NB4 (cell line): ENCODE results near the gene MBD6.

Source experiments
- DNase-seq: peaks from one replicate; pipeline ENCODE4 v3.0.0; 2010; ENCODE audit warnings: low read depth
- H3K4me3 ChIP-seq: one replicate; pipeline ENCODE4 v1.5.1; 2011; ENCODE audit warnings: mild to moderate bottlenecking, low read depth, low read length, moderate library complexity
- MYC ChIP-seq: IDR thresholded peaks from 2 replicates; pipeline ENCODE4 v1.6.1; 2011; ENCODE audit warnings: low read depth, low read length
- POLR2A ChIP-seq: IDR thresholded peaks from 2 replicates; pipeline ENCODE4 v1.6.1; 2011; ENCODE audit warnings: mild to moderate bottlenecking; ENCODE audit not compliant: insufficient read length; ENCODE audit errors: extremely low read depth
- TF ChIP-seq, protein P1 (sequence below): IDR thresholded peaks from one replicate; pipeline ENCODE4 v1.5.1; 2012; ENCODE audit warnings: low read depth, low read length
- TF ChIP-seq, protein P2 (sequence below): IDR thresholded peaks from 2 replicates; pipeline ENCODE4 v1.6.1; 2011; ENCODE audit warnings: low read depth, low read length

Gene MBD6

DNA sequence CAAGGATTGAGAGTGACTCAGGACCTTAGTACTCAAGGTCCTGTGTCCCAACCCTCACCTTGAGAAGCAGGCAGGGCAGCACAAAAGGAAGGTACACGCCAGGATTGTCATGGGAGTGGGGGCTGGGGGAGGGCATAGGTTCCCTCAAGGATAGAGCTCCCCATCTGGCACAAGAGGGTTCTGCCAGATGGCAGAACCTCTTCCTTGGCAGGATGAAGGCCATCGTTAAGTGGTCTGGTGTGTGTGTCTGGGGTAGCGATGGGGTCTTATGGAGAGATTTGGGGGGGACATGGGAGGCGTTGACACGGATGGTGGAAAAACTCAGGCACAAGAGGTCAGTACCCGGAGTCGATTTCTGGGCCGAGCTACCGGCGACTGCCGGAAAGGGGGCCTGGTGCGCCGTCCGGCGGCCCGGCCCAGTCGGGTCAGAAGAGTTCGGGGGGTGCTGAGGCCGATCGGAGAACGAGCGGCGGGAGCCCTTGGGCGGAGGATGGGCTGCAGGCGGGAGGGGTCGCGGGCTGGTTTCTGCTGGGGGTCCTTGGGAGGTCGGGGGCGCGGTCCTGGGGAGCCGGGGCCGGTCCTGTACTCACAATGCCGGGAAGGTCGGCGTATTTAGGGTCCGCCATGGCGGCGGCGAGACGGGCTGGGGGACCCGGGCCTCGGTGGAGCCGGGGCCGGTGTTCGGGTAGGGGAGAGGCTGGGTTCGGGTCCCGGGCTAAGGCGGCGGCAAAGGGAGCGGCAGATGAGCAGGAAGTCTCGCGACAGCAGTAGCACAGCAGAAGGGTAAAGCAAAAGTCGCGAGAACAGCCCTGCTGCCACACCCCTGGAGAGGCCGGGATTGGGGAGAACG is 24.0 kb downstream of the MBD6 start, which contains the start of gene DCTN2:
Gene DCTN2 (minus strand): TSS at position 755 of the 850 bp plus-strand sequence. CDS start 129 bp downstream, at position 626.
- DNase-seq, result peak; percentile 99
- peak within 1 kb of the TSS; percentile 83 for H3K4me3 ChIP-seq
- TF ChIP-seq, protein P1, sequence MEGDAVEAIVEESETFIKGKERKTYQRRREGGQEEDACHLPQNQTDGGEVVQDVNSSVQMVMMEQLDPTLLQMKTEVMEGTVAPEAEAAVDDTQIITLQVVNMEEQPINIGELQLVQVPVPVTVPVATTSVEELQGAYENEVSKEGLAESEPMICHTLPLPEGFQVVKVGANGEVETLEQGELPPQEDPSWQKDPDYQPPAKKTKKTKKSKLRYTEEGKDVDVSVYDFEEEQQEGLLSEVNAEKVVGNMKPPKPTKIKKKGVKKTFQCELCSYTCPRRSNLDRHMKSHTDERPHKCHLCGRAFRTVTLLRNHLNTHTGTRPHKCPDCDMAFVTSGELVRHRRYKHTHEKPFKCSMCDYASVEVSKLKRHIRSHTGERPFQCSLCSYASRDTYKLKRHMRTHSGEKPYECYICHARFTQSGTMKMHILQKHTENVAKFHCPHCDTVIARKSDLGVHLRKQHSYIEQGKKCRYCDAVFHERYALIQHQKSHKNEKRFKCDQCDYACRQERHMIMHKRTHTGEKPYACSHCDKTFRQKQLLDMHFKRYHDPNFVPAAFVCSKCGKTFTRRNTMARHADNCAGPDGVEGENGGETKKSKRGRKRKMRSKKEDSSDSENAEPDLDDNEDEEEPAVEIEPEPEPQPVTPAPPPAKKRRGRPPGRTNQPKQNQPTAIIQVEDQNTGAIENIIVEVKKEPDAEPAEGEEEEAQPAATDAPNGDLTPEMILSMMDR, result no peak
- TF ChIP-seq, protein P2, sequence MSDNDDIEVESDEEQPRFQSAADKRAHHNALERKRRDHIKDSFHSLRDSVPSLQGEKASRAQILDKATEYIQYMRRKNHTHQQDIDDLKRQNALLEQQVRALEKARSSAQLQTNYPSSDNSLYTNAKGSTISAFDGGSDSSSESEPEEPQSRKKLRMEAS, result no peak
- TF ChIP-seq POLR2A (no peak), MYC (no peak)

DNA sequence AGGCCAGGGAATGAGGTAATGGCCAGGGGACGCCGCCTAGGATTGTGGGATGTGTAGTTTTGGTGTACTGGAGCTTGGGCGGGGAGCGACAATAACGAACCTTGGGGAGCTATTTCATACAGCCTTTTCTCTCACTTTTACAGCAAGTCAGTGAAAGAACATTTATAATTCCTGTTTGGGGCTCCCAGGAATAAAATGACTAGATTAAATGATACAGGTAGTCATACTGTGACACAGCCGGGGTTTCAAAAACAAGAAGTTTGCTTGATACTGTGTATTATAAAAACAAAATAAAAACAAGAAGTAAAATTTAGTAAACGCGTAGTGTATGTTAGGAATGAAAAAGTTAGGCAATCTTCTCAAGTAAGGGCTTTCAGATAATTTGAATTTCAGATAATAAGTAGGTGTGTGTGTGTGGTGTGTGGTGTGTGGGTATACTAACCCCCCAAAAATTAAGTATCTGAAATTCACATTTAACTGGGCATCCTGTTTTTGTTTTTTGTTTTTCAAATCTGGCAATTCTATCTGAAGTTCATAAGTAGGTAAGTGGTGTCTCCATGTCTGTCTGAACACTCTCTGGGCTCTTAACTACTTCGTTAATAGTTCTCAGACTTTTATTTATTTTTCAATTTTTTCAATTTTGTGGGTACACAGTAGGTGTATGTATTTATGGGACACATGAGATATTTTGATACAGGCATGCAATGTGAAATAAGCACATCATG is 24.8 kb downstream of the MBD6 start:
- TF ChIP-seq, protein P2, result no peak
- TF ChIP-seq, protein P1, result no peak
- no peak for TF ChIP-seq MYC
- TF ChIP-seq POLR2A, result no peak
- peak overlapping the region; percentile 83 for H3K4me3 ChIP-seq
- DNase-seq, result no peak

DNA sequence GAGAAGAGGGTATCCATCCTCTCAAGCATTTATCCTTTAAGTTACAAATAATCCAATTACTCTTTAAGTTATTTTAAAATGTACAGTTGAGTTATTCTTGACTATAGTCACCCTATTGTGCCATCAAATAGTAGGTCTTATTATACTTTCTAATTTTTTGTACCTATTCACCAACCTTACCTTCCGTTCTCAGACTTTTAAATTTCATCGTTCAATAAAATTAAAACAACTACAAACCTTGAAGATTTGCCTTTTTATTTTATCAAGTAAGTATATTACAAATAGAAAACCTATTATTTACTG is 25.3 kb downstream of the MBD6 start:
- TF ChIP-seq, protein P2, result no peak
- TF ChIP-seq POLR2A, result no peak
- TF ChIP-seq, protein P1, result no peak
- no peak for TF ChIP-seq MYC
- no peak for DNase-seq
- no peak overlapping the region for H3K4me3 ChIP-seq

DNA sequence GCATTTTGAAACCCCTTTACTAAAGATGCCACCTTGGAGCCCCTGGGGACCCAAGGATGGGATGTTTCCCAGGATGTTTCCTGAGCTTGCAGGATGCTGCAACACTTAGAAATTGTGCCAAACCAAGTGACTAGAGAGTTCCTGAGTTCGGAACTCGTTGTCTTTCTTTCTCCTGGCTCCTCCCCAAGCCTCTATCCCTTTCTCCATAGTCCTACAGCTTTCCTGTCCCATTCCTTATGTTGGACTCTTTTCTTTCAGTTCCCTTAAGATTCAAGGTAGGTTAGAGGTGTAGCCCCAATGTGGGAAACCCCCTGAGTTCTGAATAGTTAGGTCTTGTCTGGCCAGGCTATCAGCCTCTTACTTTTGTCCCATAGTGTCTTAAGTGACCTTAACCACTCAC is 25.9 kb downstream of the MBD6 start:
- H3K4me3 ChIP-seq, result no peak overlapping the region
- TF ChIP-seq POLR2A, result no peak
- no peak for DNase-seq

DNA sequence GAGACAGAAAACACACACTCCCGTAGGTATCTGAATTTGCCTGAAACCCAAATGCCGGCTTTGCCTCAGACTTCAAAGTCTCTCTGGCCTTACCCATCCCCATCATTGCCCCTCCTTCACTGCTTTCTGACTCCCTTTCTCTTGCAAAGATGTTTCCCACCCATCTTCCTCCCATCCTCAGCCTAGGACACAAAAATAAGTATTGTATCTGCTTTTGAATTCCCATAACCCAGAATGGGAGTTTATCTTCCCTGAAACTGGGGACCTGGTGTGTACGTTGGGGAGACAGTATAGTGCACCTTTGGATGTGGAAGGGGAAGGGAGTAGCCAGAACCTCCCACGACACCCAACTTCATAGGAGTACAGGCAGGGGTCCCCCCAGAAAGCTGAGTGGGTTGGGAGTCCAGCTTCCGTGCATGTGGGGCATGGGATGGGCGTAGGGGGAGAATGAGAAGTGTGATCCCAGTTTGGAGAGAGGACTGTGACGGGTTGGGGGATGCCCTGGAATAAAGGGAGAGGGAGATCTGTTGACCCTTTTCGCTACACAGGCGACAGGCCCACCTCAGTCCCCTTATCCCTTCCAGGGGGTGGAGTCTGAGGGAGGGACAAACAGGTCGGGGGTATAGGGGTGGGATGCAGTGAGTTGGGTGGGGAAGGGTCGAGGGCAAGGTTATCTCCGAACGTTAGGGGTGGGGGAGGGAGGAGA is 26.7 kb downstream of the MBD6 start:
- no peak overlapping the region for H3K4me3 ChIP-seq
- TF ChIP-seq, protein P1, result no peak
- TF ChIP-seq POLR2A, result no peak
- TF ChIP-seq, protein P2, result no peak
- no peak for TF ChIP-seq MYC
- DNase-seq, result no peak

DNA sequence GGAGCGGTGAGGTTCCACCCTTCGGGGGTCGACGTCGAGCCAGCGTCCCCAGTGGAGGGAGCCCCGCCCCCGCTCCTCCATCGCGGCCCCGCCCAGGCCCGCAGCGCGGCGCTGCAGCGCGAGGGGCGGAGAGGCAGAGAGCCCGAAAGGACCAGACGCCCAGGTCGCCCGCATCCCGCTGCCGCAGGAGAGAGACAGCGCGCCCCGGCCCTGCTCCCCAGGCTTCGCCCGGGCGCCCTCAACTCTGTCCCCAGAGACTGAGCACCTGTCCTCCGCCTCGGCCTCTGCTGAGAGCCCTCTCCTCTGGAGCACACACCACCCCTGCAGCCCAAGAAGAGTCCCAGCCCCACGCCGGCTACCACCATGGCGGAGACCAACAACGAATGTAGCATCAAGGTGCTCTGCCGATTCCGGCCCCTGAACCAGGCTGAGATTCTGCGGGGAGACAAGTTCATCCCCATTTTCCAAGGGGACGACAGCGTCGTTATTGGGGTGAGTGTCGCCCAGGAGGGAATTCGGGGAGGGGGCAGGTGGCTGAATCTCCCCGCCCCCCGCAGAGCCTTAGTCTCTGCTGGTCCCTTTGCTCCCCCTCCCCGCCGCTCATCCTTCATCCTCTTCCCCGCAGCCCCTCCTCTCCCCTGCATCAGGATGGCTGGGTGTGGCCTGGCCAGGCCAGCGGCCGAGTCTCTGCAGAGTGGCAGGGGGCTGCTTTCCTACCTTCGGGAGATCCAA is 27.5 kb downstream of the MBD6 start, which contains the start of gene KIF5A:
Gene KIF5A (plus strand): TSS at position 136 of the 732 bp plus-strand sequence. CDS start 228 bp downstream, at position 364.
- TF ChIP-seq POLR2A (no peak), MYC (no peak)
- TF ChIP-seq, protein P2, result no peak
- TF ChIP-seq, protein P1, result no peak
- H3K4me3 ChIP-seq, result no peak within 1 kb of the TSS
- DNase-seq, result no peak
